Measurements from ENCODE around the gene SLIT3. TPM values are rescaled to one million over a fixed set of nuclear protein-coding genes. Genes with fewer than 3 reads are reported as not detected.

The SLIT3 gene
- total RNA-seq, 1 experiment from 2014 or later: 0.92 TPM

GRCh38 chr5:169044962-169045361, 256.0 kb downstream of the SLIT3 start:
- H2AK5ac ChIP-seq (ENCODE audit: insufficient read length, low read length): no peak overlapping the region
- H3K9me3 Mint-ChIP-seq: no peaks in the 10 kb centered on the region
- no peaks in the 10 kb centered on the region for H3K79me1 ChIP-seq (ENCODE audit: insufficient read depth, low read depth, low read length, poor library complexity, severe bottlenecking)
- H3T11ph ChIP-seq (ENCODE audit: low read length): no peak overlapping the region
- no peak overlapping the region for H3K4ac ChIP-seq (ENCODE audit: low read depth, low read length)
- WGBS (ENCODE audit: extremely low coverage, insufficient read length, low lambda C conversion rate): no CpG with 5 or more reads among the region's 6 CpGs
- no peaks in the 10 kb centered on the region for H4K20me1 ChIP-seq (ENCODE audit: control insufficient read depth, insufficient read depth, insufficient read length)
- H2BK15ac ChIP-seq (ENCODE audit: low read depth, low read length): no peak overlapping the region
- no peak for DNase-seq
- no peaks in the 10 kb centered on the region for H3K9me3 ChIP-seq (ENCODE audit: control insufficient read depth, low read depth, low read length)
- no peak overlapping the region for H3K27ac Mint-ChIP-seq
- peaks cover 6% of the 10 kb centered on the region for H3K27me3 Mint-ChIP-seq (ENCODE audit: low read depth)
- no peaks in the 10 kb centered on the region for H3K23me2 ChIP-seq (ENCODE audit: insufficient read length, low read depth, low read length, poor library complexity, severe bottlenecking)
- H4K91ac ChIP-seq (ENCODE audit: insufficient read length, low read depth, low read length): no peak overlapping the region
- H2BK5ac ChIP-seq (ENCODE audit: insufficient read length, low read length): no peak overlapping the region
- no peak overlapping the region for H3K4me2 ChIP-seq (ENCODE audit: insufficient read depth, insufficient read length, low read length)
- no peak overlapping the region for H3K4me3 Mint-ChIP-seq
- H3K56ac ChIP-seq (ENCODE audit: insufficient read length, low read depth, low read length): no peak overlapping the region
- no peak overlapping the region for H3K23ac ChIP-seq (ENCODE audit: insufficient read length, low read depth, low read length)
- no peak overlapping the region for H2BK12ac ChIP-seq (ENCODE audit: insufficient read length, low read depth, low read length)
- H3K27ac ChIP-seq (ENCODE audit: insufficient read length, low read depth, low read length): no peak overlapping the region
- H2BK120ac ChIP-seq (ENCODE audit: low read depth, low read length, poor library complexity, severe bottlenecking): no peak overlapping the region
- no peak overlapping the region for H3K9ac ChIP-seq (ENCODE audit: extremely low read depth, insufficient read length, low read length)
- H4K8ac ChIP-seq (replicated peaks; ENCODE audit: insufficient read length, low read depth, low read length): no peak overlapping the region
- no peak overlapping the region for H4K5ac ChIP-seq (ENCODE audit: insufficient read length, low read depth, low read length)
- H3K4me1 Mint-ChIP-seq: peaks cover 3 to 5% of the 10 kb centered on the region in 2 experiments; a peak in 3 of 4 replicates
- H3K18ac ChIP-seq (ENCODE audit: insufficient read length, low read depth, low read length): no peak overlapping the region
- H3K79me2 ChIP-seq (ENCODE audit: insufficient read depth, low read length): no peaks in the 10 kb centered on the region
- no peak overlapping the region for H3K14ac ChIP-seq (ENCODE audit: insufficient read depth, low read length)
- H2AFZ ChIP-seq (ENCODE audit: low read length): no peak overlapping the region
- no peak for TF ChIP-seq CTCF (conservative IDR thresholded peaks at IDR 0.05)
- H3K27me3 ChIP-seq (ENCODE audit: insufficient read depth, low read length): no peaks in the 10 kb centered on the region
- no peaks in the 10 kb centered on the region for H3K36me3 Mint-ChIP-seq (ENCODE audit: insufficient read depth in 1 of 3, low read depth in 3 of 3)
- H3K4me1 ChIP-seq (ENCODE audit: insufficient read depth, low read length): no peaks in the 10 kb centered on the region
- no peak overlapping the region for H2BK20ac ChIP-seq (ENCODE audit: low read depth, low read length, poor library complexity, severe bottlenecking)
